Heart right ventricle (tissue), 16 donors: ENCODE measurements around the gene SCD5. TPM values are rescaled to one million over a fixed set of nuclear protein-coding genes. Genes with fewer than 3 reads are reported as not detected.

ENCODE experiments used
- ATAC-seq, 8 donors: fragments of 200-7000 bp; cut with Tn5 transposase; one replicate each; pipeline ENCODE4 v1.9.1; 2020; ENCODE audit warnings: mild to moderate bottlenecking in 8 of 8, moderate library complexity in 8 of 8, moderate number of reproducible peaks in 1 of 8
- DNase-seq, 2 donors: peaks; one replicate each; pipeline ENCODE4 v3.0.0-alpha.2; 2020
- H3K27ac ChIP-seq, 10 donors: fragments of 200-600 bp; sonication (generic) in 2 of 10; one replicate each; pipeline versions ENCODE4 v1.5.0 to v1.8.0; 2020 to 2022; ENCODE audit warnings: mild to moderate bottlenecking in 3 of 10
- H3K27me3 ChIP-seq, 7 donors: fragments of 200-600 bp; one replicate each; pipeline ENCODE4 v1.8.0; 2021 to 2022; ENCODE audit warnings: mild to moderate bottlenecking in 2 of 7
- H3K36me3 ChIP-seq, 9 donors: fragments of 200-600 bp; sonication (generic) in 1 of 9; one replicate each; pipeline versions ENCODE4 v1.5.0 to v1.8.0; 2020 to 2022; ENCODE audit warnings: mild to moderate bottlenecking in 2 of 9
- H3K4me1 ChIP-seq, 9 donors: fragments of 200-600 bp; sonication (generic) in 1 of 9; one replicate each; pipeline versions ENCODE4 v1.5.0 to v1.8.0; 2020 to 2022; ENCODE audit warnings: mild to moderate bottlenecking in 4 of 9
- H3K4me3 ChIP-seq, 10 donors: fragments of 200-600 bp; sonication (generic) in 2 of 10; one replicate each; pipeline versions ENCODE4 v1.5.0 to v1.8.0; 2020 to 2022; ENCODE audit warnings: mild to moderate bottlenecking in 7 of 10, moderate library complexity in 2 of 10
- H3K9me3 ChIP-seq, 11 donors: fragments of 200-600 bp in 10 of 11; sonication (generic) in 2 of 11; one replicate each; pipeline versions ENCODE4 v1.5.0 to v1.8.0; 2013 to 2022; ENCODE audit warnings: mild to moderate bottlenecking in 2 of 11, control low read depth in 1 of 11, moderate library complexity in 1 of 11
- WGBS, 2 donors: extraction: QIAGEN DNeasy Blood & Tissue Kit; methylation state at CpG; one replicate each; pipeline ENCODE4 v1.1.7; 2013; ENCODE audit warnings: inconsistent platforms in 1 of 2; 5-methylcytosine and 5-hydroxymethylcytosine counted together
- intact Hi-C, 10 donors: fragments of 100-400 bp; cut with DNase I; formaldehyde crosslinking; loops; one replicate each; pipeline versions ENCODE4 v1.11.1 to v1.14.2; 2022
- microRNA-seq, 2 donors: library from miRNA; unstranded; fragments of <30 nt; microRNA quantifications; one replicate each; pipeline ENCODE4 v1.2.0, GENCODE V29; 2021
- polyA plus RNA-seq, 2 donors: library from polyadenylated mRNA; stranded (reverse); fragments of 200-250 nt; gene quantifications; one replicate each; pipeline ENCODE4 v1.2.3, GENCODE V29; 2013
- total RNA-seq, 10 donors: library from RNA; stranded (reverse); fragmentation: NEBNext Ultra II Directional in 3 of 10; extraction: Animal tissue kit (Norgen Biotek cat#: 25700) in 3 of 10; gene quantifications; one replicate each; pipeline versions ENCODE4 v1.2.1 to v1.2.4, GENCODE V29; 2021 to 2023
- TF ChIP-seq, protein P1 (sequence below), 9 donors: fragments of 200-600 bp; sonication (generic) in 2 of 9; IDR thresholded peaks; one replicate each; pipeline versions ENCODE4 v1.5.0 to v1.8.0; 2021 to 2022; ENCODE audit warnings: antibody characterized with exemption in 9 of 9, mild to moderate bottlenecking in 5 of 9, moderate library complexity in 1 of 9
- donor health status: Arrhythmogenic right ventricular cardiomyopathy.
- donor health status: ischemic (EF 13 %, LVEDD 7.1; RV severe dilation, severe dysfunction).
- donor health status: healthy with polysubstance abuse.
- donor health status: DM: no; HTN: yes; CAD: no.
- donor health status: DM: no; HTN: no; CAD: no.
- donor health status: ischemic (EF 25% LVEDD 6.9; RV normal size, moderate dysfunction).
- donor health status: ischemic (EF 25% LVEDD 5.7; RV mildly dilated, moderate dysfunction).
- donor health status: healthy.
- donor health status: DM: yes; HTN: yes; CAD: no.
- donor health status: Ischemic cardiomyopathy.
- donor health status: ischemic (EF 35%, LVEDD 5.7; RV mildly dilated, moderate dysfunction).
- donor health status: nonischemic (EF 11% LVEDD 7.7; RV severe dilation, severe dysfunction).
- donor health status: DM: yes; HTN: yes; CAD: no.
- donor health status: PGD.
- donor health status: ischemic (EF 29% LVEDD 5.4; RV normal size, mild dysfunction).
- donor health status: nonischemic (EF 23%, LVEDD 6.1; RV moderate dilation, normal function).

SCD5 gene
- total and polyA plus RNA-seq, 12 donors, result 1.7 to 6.7 (median 3.1) TPM

DNA sequence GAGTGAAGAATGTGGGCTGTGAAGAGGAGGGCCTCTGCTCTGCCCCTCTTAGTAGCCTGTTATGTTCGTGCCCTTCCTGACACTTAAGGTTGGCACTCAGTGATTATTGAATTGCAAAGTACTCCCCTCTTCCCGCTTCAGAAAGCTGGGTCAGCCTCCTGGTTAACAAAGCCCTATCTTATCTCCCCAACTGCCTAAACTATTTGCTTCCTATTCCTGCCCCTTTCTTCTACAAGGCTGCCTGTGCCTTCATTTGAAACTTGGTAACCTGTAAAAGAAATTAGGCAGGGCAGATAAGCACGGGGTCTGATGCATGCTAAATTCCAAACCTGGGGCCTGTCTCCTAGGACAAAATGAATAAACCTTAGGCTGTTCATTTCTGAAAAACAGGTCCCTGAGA lies 213.7 kb downstream of the SCD5 start:
- Histone ChIP-seq H3K9me3 (no peaks in the 10 kb centered on the region), H3K4me1 (no peaks in the 10 kb centered on the region), H3K27me3 (no peaks in the 10 kb centered on the region), H3K36me3 (no peaks in the 10 kb centered on the region), H3K4me3 (no peak overlapping the region), H3K27ac (no peak overlapping the region)
- TF ChIP-seq, protein P1, sequence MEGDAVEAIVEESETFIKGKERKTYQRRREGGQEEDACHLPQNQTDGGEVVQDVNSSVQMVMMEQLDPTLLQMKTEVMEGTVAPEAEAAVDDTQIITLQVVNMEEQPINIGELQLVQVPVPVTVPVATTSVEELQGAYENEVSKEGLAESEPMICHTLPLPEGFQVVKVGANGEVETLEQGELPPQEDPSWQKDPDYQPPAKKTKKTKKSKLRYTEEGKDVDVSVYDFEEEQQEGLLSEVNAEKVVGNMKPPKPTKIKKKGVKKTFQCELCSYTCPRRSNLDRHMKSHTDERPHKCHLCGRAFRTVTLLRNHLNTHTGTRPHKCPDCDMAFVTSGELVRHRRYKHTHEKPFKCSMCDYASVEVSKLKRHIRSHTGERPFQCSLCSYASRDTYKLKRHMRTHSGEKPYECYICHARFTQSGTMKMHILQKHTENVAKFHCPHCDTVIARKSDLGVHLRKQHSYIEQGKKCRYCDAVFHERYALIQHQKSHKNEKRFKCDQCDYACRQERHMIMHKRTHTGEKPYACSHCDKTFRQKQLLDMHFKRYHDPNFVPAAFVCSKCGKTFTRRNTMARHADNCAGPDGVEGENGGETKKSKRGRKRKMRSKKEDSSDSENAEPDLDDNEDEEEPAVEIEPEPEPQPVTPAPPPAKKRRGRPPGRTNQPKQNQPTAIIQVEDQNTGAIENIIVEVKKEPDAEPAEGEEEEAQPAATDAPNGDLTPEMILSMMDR (IDR thresholded peaks at IDR 0.05), result no peak
- intact Hi-C loops, result no loop called here
- 45 to 54% methylated on average over 3 of the region's 3 CpGs for WGBS, 2 donors
- DNase-seq (no peak), ATAC-seq (no peak)

DNA sequence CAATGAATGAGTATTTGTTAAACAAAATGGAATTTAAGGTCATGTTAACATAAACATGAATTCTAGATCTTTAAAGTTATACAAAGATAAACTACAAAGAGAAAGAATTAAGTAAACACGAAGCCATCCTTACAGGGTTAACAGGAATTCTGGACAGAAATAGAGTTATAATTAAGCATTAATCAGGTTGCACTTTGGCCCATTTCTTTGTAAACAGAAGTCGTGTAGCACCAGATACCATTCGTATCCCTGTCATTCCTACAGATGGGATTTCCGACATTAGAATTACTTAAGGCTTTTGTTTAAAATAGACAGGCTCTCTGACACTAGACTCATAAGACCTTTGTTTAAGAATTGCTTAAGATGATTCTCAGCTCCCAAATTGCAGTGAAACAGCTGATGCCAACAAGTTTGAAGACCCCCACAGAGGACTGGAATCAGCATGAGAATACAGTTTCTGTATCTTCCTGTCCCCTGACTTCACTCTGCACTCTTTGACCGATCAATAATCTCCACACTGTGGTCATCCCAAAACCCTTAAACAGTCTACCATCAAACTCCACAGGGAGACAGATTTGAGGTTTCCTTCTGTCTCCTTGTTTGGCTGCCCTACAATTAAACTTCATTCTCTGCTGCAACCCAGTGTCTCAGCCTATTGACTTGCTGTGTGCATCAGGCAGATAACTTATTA lies 214.6 kb downstream of the SCD5 start:
- Histone ChIP-seq H3K36me3 (no peaks in the 10 kb centered on the region), H3K9me3 (no peaks in the 10 kb centered on the region), H3K27me3 (no peaks in the 10 kb centered on the region), H3K27ac (no peak overlapping the region), H3K4me1 (no peaks in the 10 kb centered on the region), H3K4me3 (no peak overlapping the region)
- TF ChIP-seq, protein P1 (IDR thresholded peaks at IDR 0.05), result no peak
- intact Hi-C loops, result no loop called here
- ATAC-seq (no peak), DNase-seq (no peak)
- WGBS, 2 donors, result 74 to 81% methylated on average over 5 of the region's 5 CpGs

DNA sequence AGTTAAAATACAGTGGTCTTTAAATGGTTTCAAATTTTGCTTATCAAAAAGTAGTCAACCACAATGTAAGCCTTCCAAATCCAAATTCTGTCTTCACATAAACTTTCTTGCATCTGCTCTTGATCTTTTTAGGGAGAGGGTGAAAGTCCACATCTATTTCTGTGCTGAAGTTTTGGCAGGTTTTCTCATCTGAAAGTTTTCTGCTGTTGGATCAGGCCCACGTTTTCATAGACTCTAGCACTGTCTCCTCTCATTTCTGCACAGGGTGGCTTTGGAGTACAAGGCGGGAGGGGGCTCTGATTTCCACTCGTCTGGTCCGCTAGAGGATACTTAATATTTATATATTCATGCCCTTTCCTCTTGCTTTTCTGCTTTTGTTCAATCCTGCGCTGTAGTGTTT lies 218.7 kb downstream of the SCD5 start:
- intact Hi-C loops, result no loop called here
- no peak for ATAC-seq
- TF ChIP-seq, protein P1 (IDR thresholded peaks at IDR 0.05), result no peak
- no peak for DNase-seq
- no peaks in the 10 kb centered on the region for H3K4me1 ChIP-seq
- no peaks in the 10 kb centered on the region for H3K36me3 ChIP-seq
- no peaks in the 10 kb centered on the region for H3K27me3 ChIP-seq
- whole genome bisulfite sequencing, 2 donors, result 87 to 88% methylated on average over 5 of the region's 5 CpGs
- no peaks in the 10 kb centered on the region for H3K9me3 ChIP-seq
- no peak overlapping the region for H3K4me3 ChIP-seq
- H3K27ac ChIP-seq, result no peak overlapping the region

Small RNA genes within 50 kb of the gene (microRNA-seq; reads per million reads assigned to microRNA genes)
- gene MIR575, result 0 reads per million in 2 donors

Other genes with a start within 250 kb of the SCD5 start
- gene TMEM150C, start 236.8 kb downstream of the SCD5 start, total RNA-seq, result 10 to 100 TPM in 8 of 10 donors, 1 to 10 TPM in 2; 8.5 to 22.7 (median 12.6) TPM
- gene TMEM150C, start 236.8 kb downstream of the SCD5 start, polyA plus RNA-seq, result 10 to 100 TPM in 1 of 2 donors, 1 to 10 TPM in 1; 6.5 to 19.0 TPM
- gene SEC31A, start 92.4 kb upstream of the SCD5 start, total RNA-seq, result 100 to 1,000 TPM in 7 of 10 donors, 10 to 100 TPM in 3; 86.3 to 163 (median 124) TPM
- 100 to 1,000 TPM in 1 of 2 donors, 10 to 100 TPM in 1; 82.5 to 121 TPM for gene SEC31A, start 92.4 kb upstream of the SCD5 start, polyA plus RNA-seq
- 1 to 10 TPM; 3.5 to 9.1 (median 6.2) TPM for gene THAP9, start 101.9 kb upstream of the SCD5 start, total RNA-seq
- gene THAP9, start 101.9 kb upstream of the SCD5 start, polyA plus RNA-seq, result 1 to 10 TPM; 1.9 to 5.4 TPM
- gene LIN54, start 212.0 kb upstream of the SCD5 start, total RNA-seq, result 1 to 10 TPM; 6.0 to 9.4 (median 9.0) TPM
- gene LIN54, start 212.0 kb upstream of the SCD5 start, polyA plus RNA-seq, result 1 to 10 TPM; 1.5 to 1.9 TPM
- gene COPS4, start 236.4 kb upstream of the SCD5 start, total RNA-seq, result 10 to 100 TPM; 48.1 to 65.1 (median 57.5) TPM
- gene COPS4, start 236.4 kb upstream of the SCD5 start, polyA plus RNA-seq, result 10 to 100 TPM; 12.5 to 40.3 TPM